ENCODE data around the gene TGFBR3L.

TGFBR3L gene

DNA sequence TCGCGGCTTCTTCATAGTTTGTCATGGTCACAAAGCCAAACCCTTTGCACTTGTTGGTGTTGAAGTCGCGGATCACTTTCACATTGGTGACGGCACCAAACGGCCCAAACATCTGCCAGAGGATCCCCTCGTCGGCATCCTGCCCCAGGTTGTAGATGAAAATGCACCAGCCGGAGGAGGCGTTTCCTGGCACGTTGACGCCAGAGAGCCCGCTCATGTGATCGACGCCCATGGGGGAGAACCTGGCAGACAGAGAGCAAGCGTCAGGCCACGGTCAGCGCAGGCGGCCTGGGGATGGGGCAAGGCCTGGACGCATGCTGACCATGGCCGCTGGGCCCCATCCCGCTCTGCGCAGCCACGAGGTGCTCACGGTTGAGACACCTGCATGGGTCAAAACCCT lies 48.9 kb downstream of the TGFBR3L start:
- no peak for DNase-seq (ENCODE audit: low read depth)
- TF ChIP-seq, protein P1, sequence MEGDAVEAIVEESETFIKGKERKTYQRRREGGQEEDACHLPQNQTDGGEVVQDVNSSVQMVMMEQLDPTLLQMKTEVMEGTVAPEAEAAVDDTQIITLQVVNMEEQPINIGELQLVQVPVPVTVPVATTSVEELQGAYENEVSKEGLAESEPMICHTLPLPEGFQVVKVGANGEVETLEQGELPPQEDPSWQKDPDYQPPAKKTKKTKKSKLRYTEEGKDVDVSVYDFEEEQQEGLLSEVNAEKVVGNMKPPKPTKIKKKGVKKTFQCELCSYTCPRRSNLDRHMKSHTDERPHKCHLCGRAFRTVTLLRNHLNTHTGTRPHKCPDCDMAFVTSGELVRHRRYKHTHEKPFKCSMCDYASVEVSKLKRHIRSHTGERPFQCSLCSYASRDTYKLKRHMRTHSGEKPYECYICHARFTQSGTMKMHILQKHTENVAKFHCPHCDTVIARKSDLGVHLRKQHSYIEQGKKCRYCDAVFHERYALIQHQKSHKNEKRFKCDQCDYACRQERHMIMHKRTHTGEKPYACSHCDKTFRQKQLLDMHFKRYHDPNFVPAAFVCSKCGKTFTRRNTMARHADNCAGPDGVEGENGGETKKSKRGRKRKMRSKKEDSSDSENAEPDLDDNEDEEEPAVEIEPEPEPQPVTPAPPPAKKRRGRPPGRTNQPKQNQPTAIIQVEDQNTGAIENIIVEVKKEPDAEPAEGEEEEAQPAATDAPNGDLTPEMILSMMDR (IDR thresholded peaks at IDR 0.05; ENCODE audit: low read length, missing control alignments): no peak

DNA sequence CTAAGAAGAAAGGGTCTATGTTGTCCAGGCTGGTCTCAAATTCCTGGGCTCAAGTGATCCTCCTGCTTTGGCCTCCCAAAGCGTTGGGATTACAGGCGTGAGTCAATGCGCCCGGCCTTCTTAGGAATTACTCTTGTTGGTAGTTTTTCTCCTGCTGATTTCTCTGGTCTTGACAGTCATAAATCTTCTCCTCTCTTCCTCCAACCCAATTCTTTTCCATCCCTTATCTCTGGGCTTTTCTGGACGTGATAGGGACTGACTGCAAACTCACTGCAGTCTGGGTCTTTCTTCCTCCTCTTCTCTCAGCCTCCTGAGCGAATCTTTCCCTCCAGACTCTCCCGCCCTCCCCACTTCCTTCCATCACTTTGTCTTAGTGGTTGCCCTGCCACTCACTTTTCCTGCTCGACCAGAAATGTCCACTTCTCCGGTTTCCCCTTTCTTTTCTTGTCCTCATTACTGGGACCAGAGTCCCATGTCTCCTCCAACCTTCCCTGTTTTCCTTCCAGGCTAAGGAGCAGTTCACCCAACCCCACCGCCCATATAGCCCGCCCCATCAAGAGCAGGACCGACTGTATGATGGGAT lies 50.7 kb downstream of the TGFBR3L start:
- DNase-seq (ENCODE audit: low read depth): no peak
- no peak overlapping the region for H3K4me3 ChIP-seq (replicated peaks; ENCODE audit: low read depth, low read length)
- TF ChIP-seq, protein P1 (IDR thresholded peaks at IDR 0.05; ENCODE audit: low read length, missing control alignments): no peak

More for the DNA sequence above, 48.9 kb downstream of the TGFBR3L start:
- no peak overlapping the region for H3K4me3 ChIP-seq (replicated peaks; ENCODE audit: low read depth, low read length)

DNA sequence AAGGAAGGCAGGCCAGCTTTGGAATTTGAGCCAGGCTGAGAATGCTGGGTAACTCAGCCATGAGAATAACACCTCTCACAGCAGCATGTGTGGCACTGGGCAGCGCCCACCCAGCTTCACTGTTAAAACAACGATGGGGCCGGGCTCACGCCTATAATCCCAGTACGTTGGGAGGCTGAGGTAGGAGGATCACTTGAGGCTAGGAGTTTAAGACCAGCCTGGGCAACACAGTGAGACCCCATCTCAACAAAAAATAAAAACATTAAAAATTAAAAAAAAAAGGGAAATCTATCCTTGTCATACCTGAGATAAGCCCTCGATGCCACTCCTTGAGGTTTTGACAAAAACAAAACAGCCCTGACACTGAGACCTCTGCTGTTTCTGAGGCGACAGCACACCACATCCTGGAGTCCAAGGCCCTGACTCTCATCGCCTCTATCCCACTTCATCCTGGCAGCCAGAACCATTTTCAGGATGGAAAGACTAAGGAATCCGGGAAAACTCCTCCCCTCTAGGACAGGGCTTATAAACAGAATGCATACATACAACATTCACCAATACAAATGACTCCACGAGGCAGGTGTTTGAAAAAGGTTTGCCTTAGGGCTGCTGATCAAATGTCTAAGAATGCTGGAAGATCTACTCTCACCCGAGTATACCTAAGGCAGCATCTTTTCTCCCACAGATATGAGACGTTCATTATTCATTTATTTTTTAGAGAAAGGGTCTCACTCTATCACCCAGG lies 51.5 kb downstream of the TGFBR3L start:
- H3K4me3 ChIP-seq (replicated peaks; ENCODE audit: low read depth, low read length): no peak overlapping the region
- TF ChIP-seq, protein P1 (IDR thresholded peaks at IDR 0.05; ENCODE audit: low read length, missing control alignments): no peak
- DNase-seq (ENCODE audit: low read depth): no peak

DNA sequence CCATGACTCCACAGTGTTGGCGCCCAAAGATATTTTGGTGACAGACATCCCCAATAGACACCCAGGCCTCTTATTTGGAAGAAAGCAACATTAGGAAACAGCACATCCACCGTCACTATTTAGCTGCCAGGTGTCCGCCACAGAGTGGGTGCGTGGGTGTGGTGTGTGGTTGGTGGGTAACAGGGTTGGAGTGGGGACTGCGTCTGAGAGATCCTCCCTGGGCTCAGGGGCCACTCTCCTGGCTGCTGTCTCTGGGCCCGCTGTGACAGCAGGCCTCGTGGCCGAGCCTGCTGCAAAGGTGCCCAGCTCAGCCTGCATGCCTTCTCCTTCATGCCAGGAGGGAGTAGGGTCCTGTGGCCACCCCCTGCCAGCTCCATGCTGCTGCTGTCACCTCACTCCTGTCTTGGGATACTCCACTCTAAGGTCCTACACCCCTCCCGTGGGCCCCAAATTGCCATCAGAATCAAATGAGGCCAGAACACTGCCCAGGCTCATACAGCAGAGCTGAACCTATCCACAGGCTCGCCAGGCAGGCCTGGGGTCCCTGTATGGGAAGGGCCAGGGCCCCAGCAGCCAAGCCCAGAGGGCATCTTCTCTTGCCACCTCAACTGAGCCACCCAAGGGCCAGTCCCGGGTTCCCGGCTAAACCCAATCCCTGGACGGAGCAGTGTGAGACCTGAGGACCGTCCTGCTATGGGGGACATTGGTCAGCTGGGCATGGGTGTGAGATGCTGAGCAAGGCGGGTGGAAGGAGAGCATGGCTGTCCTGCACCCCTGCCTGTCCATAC lies 53.6 kb downstream of the TGFBR3L start:
- TF ChIP-seq, protein P1 (IDR thresholded peaks at IDR 0.05; ENCODE audit: low read length, missing control alignments): no peak
- no peak for DNase-seq (ENCODE audit: low read depth)
- no peak overlapping the region for H3K4me3 ChIP-seq (replicated peaks; ENCODE audit: low read depth, low read length)

All from fibroblast of pulmonary artery (primary cell).